Measurements from ENCODE around the gene TEX51. TPM values are rescaled to one million over a fixed set of nuclear protein-coding genes. Genes with fewer than 3 reads are reported as not detected.

Gene TEX51
- total RNA-seq, 4 donors from 2014 or later: not detected

DNA sequence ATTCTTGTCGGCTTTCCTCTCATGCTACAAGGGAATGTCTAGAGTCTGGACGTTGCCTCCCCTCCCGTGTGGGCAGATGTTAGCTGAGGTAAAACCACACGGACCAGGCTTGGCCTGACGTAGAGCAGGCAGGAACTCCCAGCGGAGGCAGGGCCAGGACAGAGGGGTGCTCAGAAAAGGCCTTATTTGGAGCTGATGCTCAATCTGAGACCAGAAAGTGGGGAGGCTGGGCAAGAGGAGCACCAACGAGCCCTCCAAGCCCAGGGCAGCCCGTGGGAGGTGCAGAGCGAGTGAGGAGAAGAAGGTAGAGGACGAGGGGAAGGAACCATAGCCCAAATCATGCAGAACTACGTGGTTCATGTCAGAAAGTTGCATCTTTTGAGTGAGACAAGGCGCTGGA lies 9.0 kb downstream of the TEX51 start:
- DNase-seq: no peak

DNA sequence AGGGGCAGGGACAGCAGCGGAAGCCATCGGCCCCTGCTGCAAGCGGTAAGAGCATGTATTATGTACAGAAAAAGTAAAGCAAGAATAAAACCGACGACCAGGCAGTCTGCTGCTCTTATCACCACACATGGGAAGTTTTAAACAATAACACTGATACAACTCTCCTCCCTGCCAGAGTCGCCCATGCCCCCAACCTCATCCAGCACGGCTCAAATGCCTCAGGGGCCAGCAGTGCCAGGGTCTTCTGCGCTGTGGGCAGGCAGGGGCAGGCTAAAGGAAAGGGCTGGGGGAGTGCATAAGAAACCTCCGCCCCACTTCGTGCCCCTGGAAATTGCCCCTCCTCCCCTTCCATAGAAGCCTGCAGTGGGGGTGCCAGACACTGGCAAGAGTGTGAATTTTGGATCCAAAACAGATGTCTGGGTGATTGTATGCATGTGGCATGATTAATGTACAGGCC lies 10.1 kb downstream of the TEX51 start:
- no peaks in the 10 kb centered on the region for H3K36me3 ChIP-seq
- no peak overlapping the region for H3K27ac ChIP-seq
- H3K27me3 ChIP-seq: no peaks in the 10 kb centered on the region
- no peak for TF ChIP-seq POLR2A (IDR thresholded peaks at IDR 0.05)
- TF ChIP-seq EP300 (IDR thresholded peaks at IDR 0.05; ENCODE audit: low read depth): no peak
- TF ChIP-seq POLR2AphosphoS5 (IDR thresholded peaks at IDR 0.05): no peak
- TF ChIP-seq, protein P1, sequence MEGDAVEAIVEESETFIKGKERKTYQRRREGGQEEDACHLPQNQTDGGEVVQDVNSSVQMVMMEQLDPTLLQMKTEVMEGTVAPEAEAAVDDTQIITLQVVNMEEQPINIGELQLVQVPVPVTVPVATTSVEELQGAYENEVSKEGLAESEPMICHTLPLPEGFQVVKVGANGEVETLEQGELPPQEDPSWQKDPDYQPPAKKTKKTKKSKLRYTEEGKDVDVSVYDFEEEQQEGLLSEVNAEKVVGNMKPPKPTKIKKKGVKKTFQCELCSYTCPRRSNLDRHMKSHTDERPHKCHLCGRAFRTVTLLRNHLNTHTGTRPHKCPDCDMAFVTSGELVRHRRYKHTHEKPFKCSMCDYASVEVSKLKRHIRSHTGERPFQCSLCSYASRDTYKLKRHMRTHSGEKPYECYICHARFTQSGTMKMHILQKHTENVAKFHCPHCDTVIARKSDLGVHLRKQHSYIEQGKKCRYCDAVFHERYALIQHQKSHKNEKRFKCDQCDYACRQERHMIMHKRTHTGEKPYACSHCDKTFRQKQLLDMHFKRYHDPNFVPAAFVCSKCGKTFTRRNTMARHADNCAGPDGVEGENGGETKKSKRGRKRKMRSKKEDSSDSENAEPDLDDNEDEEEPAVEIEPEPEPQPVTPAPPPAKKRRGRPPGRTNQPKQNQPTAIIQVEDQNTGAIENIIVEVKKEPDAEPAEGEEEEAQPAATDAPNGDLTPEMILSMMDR (IDR thresholded peaks at IDR 0.05): no peak
- no peak for DNase-seq
- no peaks in the 10 kb centered on the region for H3K9me3 ChIP-seq
- in situ Hi-C loops (cut with MboI; ENCODE audit: low pct_ligation_motif_present in 1 of 4, low pct_unique_long_range_greater_than_20kb in 1 of 4, low sequenced_read_pairs in 3 of 4): no loop called here
- WGBS, 2 donors (ENCODE audit: low coverage in 1 of 2): 58 to 76% methylated on average over 5 to 10 of the region's 10 CpGs
- no peaks in the 10 kb centered on the region for H3K4me1 ChIP-seq
- H3K4me3 ChIP-seq: no peak overlapping the region
- intact Hi-C loops (cut with DNase I; ENCODE audit: low total_unique reads): no loop called here

More for the DNA sequence above, 9.0 kb downstream of the TEX51 start:
- Histone ChIP-seq H3K4me1 (no peaks in the 10 kb centered on the region), H3K4me3 (no peak overlapping the region), H3K27ac (no peak overlapping the region), H3K36me3 (no peaks in the 10 kb centered on the region), H3K27me3 (no peaks in the 10 kb centered on the region), H3K9me3 (no peaks in the 10 kb centered on the region)
- in situ Hi-C loops (cut with MboI; ENCODE audit: low pct_ligation_motif_present in 1 of 4, low pct_unique_long_range_greater_than_20kb in 1 of 4, low sequenced_read_pairs in 3 of 4) (no loop called here), intact Hi-C loops (cut with DNase I; ENCODE audit: low total_unique reads) (no loop called here)
- TF ChIP-seq POLR2A (IDR thresholded peaks at IDR 0.05) (no peak), POLR2AphosphoS5 (IDR thresholded peaks at IDR 0.05) (no peak), EP300 (IDR thresholded peaks at IDR 0.05; ENCODE audit: low read depth) (no peak)
- TF ChIP-seq, protein P1 (IDR thresholded peaks at IDR 0.05): no peak
- WGBS, 2 donors (ENCODE audit: low coverage in 1 of 2): 71 to 85% methylated on average over 5 to 12 of the region's 12 CpGs

DNA sequence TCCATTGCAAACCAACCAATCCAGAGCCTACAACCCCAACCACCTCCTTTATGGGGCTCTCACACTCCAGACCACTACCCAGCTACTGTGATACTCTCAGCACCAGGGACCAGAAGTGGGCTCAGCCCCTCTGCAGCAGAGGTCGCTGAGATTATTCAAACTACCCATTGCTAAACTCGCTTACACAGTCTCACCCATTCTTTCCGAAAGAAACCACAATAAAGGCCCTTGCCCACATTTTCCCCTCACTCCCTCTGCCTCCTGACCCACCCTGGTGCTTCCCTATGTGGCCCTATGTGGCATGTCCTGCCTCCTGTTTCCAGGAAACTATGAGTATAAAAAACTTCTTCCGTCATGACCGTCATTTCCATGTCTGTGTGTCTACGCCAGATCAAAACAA lies 10.7 kb downstream of the TEX51 start:
- H3K36me3 ChIP-seq: no peaks in the 10 kb centered on the region
- no peaks in the 10 kb centered on the region for H3K4me1 ChIP-seq
- no peaks in the 10 kb centered on the region for H3K27me3 ChIP-seq
- in situ Hi-C loops (cut with MboI; ENCODE audit: low pct_ligation_motif_present in 1 of 4, low pct_unique_long_range_greater_than_20kb in 1 of 4, low sequenced_read_pairs in 3 of 4): no loop called here
- DNase-seq: no peak
- H3K27ac ChIP-seq: no peak overlapping the region
- 20 to 47% methylated on average over 1 to 6 of the region's 6 CpGs for WGBS, 2 donors (ENCODE audit: low coverage in 1 of 2)
- no peaks in the 10 kb centered on the region for H3K9me3 ChIP-seq
- intact Hi-C loops (cut with DNase I; ENCODE audit: low total_unique reads): no loop called here
- H3K4me3 ChIP-seq: no peak overlapping the region
- no peak for TF ChIP-seq POLR2AphosphoS5 (IDR thresholded peaks at IDR 0.05)
- TF ChIP-seq, protein P1 (IDR thresholded peaks at IDR 0.05): no peak
- TF ChIP-seq EP300 (IDR thresholded peaks at IDR 0.05; ENCODE audit: low read depth): no peak
- no peak for TF ChIP-seq POLR2A (IDR thresholded peaks at IDR 0.05)

DNA sequence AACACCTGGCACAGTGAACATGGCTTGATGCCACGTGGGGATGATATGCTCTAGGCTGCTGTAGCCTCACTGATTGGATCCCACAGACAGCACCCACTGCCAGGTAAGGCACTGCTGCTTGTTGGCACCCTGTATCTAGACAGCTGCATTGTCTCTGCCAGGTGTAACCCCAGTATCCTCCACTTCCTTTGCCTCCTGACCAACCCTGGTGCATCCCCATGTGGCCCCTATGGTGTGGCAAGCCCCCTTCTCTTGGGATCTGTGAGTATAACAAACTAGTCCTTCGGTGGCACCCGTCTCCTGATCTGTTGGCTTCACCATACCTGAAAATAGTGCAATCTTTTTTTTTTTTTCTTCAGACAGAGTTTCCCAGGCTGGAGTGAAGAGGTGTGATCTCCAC lies 11.1 kb downstream of the TEX51 start:
- in situ Hi-C loops (cut with MboI; ENCODE audit: low pct_ligation_motif_present in 1 of 4, low pct_unique_long_range_greater_than_20kb in 1 of 4, low sequenced_read_pairs in 3 of 4) (no loop called here), intact Hi-C loops (cut with DNase I; ENCODE audit: low total_unique reads) (no loop called here)
- H3K9me3 ChIP-seq: no peaks in the 10 kb centered on the region
- no peaks in the 10 kb centered on the region for H3K4me1 ChIP-seq
- H3K27me3 ChIP-seq: no peaks in the 10 kb centered on the region
- no peak for DNase-seq
- no peak for TF ChIP-seq EP300 (IDR thresholded peaks at IDR 0.05; ENCODE audit: low read depth)
- TF ChIP-seq POLR2A (IDR thresholded peaks at IDR 0.05): no peak
- TF ChIP-seq, protein P1 (IDR thresholded peaks at IDR 0.05): no peak
- TF ChIP-seq POLR2AphosphoS5 (IDR thresholded peaks at IDR 0.05): no peak
- WGBS, 2 donors (ENCODE audit: low coverage in 1 of 2): 64% methylated on average over 3 of the region's 3 CpGs; no CpG with 5 or more reads in 1 of the 2 donors
- no peak overlapping the region for H3K4me3 ChIP-seq
- no peak overlapping the region for H3K27ac ChIP-seq
- no peaks in the 10 kb centered on the region for H3K36me3 ChIP-seq
